GM12875 (cell line): Measurements from ENCODE around the gene ELAVL4.

Experiments
- H3K4me3 ChIP-seq: one replicate; pipeline ENCODE4 v1.5.1; 2011; ENCODE audit warnings: low read depth, low read length, control low read depth
- CTCF ChIP-seq: IDR thresholded peaks from 2 replicates; pipeline ENCODE4 v1.5.1; 2011; ENCODE audit warnings: low read depth, mild to moderate bottlenecking, control low read depth, inconsistent platforms, low read length, moderate library complexity, borderline replicate concordance; ENCODE audit not compliant: insufficient read depth

Gene ELAVL4

GRCh38 chr1:50189369-50189768 is 80.6 kb downstream of the ELAVL4 start:
- no peak overlapping the region for H3K4me3 ChIP-seq
- no peak for TF ChIP-seq CTCF

- TF ChIP-seq CTCF = no peak
Measured at GRCh38 chr1:50193002-50193401, 84.3 kb downstream of the ELAVL4 start.

GRCh38 chr1:50195205-50195604 is 86.5 kb downstream of the ELAVL4 start:
- TF ChIP-seq CTCF = no peak
- no peak overlapping the region for H3K4me3 ChIP-seq

More at GRCh38 chr1:50193002-50193401, 84.3 kb downstream of the ELAVL4 start:
- H3K4me3 ChIP-seq = no peak overlapping the region

GRCh38 chr1:50196081-50196480 is 87.4 kb downstream of the ELAVL4 start:
- H3K4me3 ChIP-seq = no peak overlapping the region
- no peak for TF ChIP-seq CTCF

GRCh38 chr1:50197216-50197615 is 88.5 kb downstream of the ELAVL4 start:
- TF ChIP-seq CTCF = no peak
- no peak overlapping the region for H3K4me3 ChIP-seq

GRCh38 chr1:50208315-50208714 is 99.6 kb downstream of the ELAVL4 start:
- no peak overlapping the region for H3K4me3 ChIP-seq
- TF ChIP-seq CTCF = no peak

- H3K4me3 ChIP-seq = no peak overlapping the region
- TF ChIP-seq CTCF = no peak
Measured at GRCh38 chr1:50208756-50209155, 100.0 kb downstream of the ELAVL4 start.
